NCI-H2029 (cell line): ENCODE measurements around the gene VTCN1.
"Not testable (repeated sequence)": the region's sequence is repeated elsewhere in the genome, so short reads cannot be mapped to it uniquely, and the experiment has no call there.

Source experiments
- DNase-seq: peaks from one replicate; lab custom pipeline; 2025; lab: John Stamatoyannopoulos, UW

Gene VTCN1

DNA sequence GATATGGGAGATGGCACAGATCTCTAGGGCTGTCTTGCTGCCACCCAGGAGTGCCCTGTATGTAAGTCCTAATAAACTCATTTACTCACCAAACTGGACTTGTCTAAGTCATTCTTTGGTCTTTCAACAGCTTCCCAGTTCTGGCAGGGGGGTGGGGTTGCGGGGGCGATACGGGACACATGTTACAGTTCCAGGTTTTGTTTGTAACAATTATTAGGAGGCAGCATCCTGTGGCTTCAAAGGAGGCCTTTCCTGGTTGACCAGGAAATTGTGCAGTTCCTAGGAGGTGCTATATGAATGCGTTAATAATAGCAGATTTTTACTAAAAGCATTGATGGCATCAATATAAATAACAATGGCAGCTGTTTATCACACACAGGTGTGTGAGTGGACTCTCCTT, 46.5 kb downstream of the VTCN1 start:
- no peak for DNase-seq

DNA sequence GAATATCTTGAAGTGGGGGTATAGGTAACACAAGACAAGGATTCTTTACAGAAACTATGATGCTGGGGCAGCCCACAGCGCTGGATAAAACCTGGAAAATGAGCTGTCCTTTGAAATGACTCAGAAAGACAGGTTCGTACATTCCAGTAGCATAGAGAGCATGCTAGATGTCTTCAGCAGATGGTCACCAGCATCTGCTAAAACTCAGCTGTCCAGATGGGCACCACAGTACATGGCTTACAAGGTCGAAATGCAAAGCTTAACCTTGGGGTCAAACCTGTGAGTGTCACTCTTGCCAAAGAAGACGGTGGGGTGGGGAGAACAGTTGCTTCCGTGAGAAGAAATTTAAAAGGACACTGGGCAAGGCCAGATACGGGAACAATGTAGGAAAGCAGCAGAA, 47.9 kb downstream of the VTCN1 start:
- DNase-seq = no peak

DNA sequence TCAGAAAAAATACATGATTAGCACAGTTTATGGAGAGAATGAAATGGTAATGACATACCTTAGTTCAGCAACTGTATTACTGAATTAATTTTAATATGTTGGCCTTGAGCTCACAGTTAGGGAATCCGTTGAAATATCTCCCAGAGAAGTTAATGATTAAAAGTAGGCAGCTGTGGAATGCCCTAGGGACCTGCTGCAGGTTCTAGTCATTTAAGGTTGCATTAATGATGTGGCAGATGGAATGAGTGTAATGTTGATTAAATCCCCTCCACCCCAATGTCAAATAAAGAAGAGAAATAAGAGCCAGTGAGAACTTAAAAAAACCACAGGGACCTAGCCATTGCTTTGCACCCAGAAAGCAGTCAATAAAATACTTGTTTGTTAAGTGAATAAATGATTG, 48.8 kb downstream of the VTCN1 start:
- no peak for DNase-seq

DNA sequence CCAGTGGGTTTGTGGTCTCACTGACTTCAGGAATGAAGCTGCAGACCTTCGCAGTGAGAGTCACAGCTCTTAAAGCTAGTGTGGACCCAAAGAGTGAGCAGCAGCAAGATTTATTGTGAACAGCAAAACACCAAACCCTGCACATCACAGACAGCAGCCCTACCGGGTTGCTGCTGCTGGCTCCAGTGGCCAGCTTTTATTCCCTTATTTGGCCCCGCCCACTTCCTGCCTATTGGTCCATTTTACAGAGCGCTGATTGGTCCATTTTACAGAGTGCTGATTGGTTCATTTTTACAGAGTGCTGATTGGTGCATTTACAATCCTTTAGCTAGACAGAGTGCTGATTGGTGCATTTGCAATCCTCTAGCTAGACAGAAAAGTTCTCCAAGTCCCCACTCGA, 59.4 kb downstream of the VTCN1 start:
- DNase-seq = not testable (repeated sequence)

DNA sequence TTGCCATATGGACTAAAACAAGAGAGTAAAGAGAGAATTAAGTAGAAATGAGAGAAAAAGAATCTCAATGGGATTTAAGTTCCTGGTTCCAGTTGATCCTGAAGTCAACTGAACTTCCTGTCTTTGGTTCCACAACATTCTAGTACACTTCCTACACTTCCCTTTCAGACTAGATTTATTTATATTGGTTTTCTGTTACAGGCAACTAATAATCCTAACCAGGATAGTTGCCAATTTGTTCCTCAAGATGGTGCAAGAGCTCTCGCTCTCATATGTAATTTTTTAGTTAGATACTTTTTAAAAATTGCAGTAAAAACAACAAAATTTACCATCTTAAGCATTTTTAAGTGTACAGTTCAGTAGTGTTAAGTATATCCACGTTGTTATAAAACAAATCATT, 60.4 kb downstream of the VTCN1 start:
- DNase-seq = no peak

DNA sequence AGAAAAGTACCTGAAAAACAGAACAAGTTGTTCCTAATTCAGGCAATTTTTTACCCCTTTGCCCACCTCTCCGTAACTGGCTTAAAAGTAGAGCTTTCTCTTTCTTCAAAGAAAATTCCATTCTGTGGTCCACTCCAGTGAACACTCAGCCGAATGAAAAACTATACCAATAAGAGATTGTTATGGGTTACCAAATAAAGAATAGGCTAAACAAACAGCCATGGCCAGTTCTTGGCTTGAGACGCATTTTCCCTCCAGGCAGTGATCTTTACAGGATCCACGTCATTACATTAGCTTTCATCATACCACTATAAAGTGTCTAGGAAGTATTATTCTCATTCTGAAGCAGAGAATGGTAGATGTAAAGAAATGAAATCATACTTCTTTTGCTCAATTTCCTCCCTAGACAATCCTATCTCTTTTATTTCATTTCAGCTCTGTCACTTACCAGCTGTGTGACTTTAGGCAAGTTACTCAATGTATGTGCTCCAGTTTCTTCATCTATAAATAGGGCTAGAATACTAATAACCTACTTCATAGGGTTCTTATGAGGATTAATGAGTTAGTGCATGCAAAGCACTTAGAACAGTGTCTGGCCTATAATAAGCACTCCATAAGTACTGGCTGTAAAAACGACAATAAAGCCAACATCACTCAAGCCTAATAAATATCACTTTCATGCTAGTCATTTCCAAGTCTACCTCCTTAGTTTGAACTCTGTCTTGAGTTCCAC, 62.7 kb downstream of the VTCN1 start:
- DNase-seq = no peak

DNA sequence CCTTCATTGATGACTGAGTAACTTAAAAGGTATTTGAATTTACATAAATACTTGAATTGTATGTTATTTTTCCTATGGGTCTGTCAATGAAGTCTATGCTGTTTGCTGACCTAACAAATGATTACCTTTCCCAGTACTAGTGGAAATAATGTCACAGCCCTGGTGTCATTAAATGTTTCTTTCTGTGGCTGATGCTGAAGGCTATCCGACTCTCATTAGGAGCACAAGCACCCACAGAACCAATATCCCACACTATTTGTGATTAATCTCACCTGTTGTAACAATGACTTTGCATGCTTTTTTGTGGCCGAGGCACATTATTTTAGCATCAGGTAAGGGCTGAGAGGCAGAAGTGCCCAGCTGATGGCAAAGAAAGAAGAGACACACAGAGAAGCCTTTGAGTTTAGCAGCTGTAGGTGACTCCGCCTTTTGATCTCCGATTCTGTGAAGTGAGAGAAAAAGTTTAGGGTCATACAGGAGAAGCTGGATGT, 63.3 kb downstream of the VTCN1 start:
- no peak for DNase-seq

DNA sequence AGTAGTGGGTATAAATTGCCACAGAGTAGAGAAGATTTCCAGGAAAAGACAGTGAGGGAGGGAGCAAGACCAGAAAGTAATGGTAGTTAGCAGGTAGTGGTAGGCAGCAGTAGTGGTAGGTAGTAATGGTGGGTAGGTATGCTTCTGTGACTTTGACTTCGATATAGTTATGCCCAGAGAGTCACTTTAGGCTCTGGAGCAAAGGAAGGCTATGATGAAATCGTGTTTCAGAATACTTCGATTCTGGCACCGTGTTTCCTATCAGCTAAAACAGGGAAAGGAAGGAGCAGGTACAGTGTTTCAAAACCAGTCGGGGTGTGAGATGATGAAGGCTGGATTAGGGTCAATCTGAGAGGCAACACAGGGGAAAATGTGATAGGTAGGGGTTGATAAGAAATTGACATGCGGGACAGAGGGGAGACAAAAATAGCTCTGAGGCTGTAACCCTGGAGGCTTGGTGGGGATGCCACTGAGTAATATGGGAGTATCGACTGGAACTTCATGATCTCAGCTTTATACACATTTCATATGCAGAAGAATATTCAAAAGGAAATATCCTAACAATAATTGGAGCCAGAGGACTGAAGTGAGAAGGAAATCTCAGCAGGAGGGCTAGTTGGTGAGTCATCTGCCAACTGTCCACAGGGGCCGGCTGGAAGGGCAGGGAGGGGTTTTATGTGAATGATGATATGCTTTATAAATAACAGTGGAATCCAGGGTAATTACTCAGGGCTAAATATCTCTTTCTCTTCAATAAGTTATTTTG, 64.0 kb downstream of the VTCN1 start:
- DNase-seq = no peak

DNA sequence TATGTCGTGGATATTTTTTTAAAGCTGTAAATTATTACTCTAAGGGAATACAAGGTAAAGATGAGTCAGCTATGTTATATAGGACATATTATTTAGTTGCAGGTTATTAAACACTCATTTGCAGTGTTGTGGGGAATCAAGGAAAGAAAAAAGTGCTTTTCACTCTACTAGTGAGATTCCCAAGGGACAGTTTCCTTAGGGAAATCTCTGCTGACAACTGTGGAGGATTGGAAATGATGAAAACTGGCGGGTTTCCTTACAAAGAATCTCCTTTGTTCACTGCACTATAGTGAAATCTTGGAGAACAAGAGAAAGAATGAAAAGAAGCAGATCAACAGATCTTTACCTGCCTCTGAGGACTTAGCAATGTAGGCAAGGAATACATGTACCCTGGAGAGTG, 64.7 kb downstream of the VTCN1 start:
- no peak for DNase-seq

DNA sequence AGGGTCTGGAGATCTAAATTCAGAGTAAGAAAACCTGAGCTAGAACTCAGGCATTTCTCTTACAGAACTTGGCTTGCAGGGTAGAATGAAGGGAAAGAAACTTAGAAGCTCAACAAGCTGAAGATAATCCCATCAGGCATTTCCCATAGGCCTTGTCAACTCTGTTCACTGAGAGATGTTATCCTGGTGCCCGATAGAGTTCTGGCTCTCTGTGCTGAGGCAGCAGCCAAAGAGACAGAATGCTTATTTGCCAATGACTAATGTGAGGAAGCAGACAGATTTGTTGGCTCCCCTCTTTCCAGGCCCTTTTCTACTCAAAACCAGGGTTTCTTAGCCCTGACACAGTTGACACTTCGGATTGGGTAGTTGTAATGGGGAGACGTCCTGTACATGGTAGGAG, 66.9 kb downstream of the VTCN1 start:
- DNase-seq = no peak

DNA sequence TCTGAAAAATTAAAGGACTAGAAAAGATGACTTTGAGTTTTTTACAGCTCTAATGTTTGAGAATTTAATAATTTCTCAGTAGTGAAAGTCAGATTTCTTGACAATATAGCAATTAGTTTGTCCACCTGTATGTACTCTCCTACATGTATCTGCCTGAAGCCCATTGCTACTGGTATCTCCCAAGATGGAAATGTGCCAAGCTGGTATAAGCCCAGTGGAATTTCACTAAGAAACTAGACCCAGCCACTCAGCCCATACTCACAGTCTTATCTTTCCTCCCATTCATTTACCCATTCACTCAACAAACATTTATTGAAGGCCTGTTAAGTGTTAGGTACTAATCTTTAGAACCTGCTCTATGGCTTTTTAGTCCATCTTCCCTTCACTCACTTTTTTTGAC, 67.6 kb downstream of the VTCN1 start:
- no peak for DNase-seq

DNA sequence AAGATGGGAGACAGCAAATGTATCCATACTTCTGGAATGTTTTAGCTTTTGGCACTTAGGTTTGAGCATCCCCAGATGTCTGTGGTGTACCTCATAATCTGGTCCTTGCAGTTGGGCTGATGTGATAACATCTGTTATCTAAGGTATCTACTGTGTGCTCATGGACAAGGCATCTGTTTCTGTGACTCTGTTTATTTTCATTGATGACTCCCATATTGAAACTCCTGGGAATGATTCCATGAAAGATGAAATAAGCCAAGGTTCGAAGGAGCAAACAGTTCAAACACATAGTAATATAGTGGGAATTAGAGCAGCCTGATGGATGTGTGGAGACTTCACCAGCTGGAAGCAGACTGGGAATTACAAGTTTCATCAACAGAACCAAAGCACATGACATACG, 68.5 kb downstream of the VTCN1 start:
- no peak for DNase-seq

DNA sequence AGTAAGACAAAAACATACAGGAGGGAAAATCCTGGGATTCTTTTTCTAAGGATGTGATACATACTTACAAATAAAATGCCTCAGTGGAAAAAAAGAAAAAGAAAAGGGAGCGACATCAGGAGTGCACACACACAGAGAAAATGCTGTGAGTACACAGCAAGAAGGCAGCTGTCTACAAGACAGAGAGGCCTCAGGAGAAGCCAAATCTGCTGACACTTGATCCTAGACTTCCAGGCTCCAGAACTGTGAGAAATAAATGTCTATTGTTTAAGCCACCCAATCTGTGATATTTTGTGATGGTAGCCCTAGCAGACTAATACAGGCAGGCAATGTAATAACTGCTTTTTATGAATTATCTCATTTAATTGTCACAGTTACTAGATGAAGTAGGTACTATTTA, 72.2 kb downstream of the VTCN1 start:
- no peak for DNase-seq

DNA sequence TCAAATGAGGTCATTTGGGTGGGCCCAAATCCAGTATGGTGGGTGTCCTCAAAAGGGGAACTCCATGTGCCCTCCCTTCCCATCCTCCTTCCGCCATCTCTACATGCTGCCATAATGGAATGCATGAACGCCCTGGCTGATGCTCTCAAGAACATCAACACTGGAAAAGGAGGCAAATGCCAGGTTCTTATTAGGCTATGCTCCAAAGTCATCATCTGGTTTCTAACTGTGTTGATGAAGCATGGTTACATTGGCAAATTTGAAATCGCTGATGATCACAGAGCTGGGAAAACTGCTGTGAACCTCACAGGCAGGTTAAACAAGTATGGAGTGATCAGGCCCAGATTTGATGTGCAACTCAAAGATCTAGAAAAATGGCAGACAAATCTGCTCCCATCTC, 72.6 kb downstream of the VTCN1 start:
- no peak for DNase-seq

DNA sequence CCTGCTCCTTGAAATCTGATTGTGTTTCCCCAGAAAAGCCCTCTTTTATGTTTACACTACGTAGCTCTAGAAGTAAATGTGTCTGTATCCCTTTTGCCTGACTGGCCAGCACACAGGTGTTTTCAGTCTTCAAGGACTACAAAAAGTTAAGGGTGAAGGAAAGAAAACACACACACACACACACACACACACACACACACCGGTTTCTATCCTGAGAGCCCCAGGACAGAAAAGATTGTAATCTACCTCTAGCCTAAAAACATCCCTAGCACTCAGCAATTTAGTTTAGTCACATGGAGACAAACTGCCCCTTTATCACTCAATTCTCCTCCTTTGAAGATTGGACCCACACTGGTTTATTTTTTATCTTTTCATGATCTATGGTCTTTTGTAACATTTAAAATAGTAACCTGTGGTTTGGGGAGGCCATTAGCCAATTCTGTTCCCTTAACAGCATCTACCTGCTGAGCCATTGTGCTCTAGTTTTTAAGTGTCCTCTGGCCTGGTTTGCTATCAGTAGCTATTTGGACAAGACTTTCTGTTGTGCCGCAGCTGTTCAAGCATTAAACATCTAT, 73.4 kb downstream of the VTCN1 start:
- no peak for DNase-seq

DNA sequence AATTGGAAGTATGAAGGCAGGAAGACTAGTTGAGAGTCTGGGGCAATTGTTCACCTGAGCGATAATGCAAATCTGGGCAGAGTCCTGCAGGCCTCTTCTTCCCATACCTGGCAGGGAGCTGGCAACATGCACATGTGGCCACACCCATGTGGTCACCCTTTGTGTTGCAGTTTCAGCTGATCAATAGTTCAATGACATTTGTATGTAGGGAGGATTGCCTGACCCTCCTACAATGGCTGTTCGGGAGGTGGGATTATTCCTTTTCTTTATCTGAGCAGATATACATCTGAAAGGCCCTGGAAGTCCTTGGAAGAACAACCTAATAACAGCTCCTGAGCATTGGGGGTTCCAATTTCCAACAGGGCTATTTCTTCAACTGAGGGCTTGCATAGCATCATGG, 74.0 kb downstream of the VTCN1 start:
- DNase-seq = no peak

DNA sequence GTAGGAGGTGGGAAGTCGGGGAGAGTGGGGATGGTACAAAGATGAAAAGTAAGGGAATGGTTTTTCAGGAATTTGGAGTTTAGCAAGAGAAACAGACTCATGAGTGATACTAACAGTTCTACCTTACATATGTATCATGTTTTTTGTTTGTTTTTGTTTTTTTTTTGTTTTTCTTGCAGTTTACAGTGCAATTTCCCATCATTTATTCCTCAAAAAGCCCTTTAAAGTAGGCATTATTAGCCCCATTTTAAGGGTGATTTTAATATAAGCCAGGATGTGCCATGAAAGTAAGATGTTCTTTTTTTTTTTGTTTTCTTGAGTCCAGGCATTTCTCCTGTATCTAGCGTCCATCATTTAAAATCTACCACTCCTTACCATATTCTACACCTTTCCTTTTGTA, 75.4 kb downstream of the VTCN1 start:
- DNase-seq = no peak

DNA sequence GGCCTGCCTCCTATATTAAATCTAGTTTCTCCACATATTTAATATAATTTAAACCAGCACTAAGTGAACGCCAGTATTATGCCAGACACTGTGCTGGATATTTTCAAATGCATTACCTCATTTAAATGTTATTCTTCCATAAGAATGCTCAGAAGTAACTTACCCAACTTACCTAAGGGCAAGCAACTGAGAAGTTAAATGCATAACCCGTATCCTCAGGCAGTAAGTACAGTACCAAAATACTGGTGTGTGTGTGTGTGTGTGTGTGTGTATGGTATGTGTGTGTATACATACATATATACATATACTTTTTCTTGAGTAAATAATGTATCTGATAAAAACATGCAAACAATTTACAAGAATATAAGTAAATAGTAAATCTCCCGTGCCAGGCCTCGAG, 80.2 kb downstream of the VTCN1 start:
- DNase-seq = no peak

DNA sequence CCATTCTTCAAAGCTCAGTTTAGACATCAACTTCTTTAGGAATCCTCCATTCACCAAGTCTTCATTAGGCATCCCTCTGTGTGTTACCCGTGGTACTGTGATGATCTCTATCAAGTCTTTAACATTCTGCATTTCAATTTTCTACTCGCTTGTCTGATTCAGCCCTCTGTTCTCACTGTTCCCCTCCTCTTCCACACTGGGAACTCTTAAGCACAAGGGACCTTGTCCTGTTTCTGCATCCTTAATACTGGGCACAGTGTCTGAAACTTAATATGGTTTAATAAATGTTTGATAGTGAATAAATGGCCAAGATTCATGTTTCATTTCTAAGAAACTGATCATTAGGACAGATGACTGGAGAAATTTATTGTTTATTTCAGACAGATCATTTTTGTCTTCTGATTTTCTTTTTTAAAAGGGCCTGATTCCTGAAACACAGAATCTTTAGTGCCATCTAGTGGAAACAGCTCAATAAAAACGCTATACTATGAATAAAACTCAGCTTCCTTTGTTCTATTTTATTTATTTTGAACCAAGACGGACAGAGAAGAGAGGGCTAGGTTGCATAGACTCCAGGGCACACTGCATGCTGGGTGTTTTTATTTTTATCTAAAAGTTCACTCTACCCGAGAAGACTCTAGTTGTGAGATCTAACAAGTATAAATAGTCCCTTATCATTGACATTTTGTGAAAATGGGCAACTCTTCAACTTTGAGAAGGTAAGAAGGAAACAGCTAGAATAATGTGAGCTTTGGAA, 82.2 kb downstream of the VTCN1 start:
- peak; percentile 15 for DNase-seq

DNA sequence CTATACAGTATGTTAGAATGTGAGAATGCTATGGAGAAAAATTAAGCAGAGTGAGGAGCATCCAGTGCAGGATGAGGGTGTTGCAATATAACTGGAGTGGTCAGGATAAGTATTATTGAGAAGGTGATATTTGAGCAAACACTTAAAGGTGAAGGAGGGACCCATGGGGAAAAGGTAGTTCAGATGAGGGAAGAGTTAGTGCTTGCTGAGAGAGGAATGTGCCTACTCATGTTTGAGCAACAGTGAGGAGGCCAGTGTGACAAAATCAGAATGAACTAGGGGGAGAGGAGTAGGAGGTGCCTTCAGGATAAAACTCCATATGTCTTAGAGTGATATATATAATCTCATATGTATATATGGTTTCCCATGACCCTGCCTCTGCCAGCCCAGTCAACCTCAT, 82.9 kb downstream of the VTCN1 start:
- no peak for DNase-seq

DNA sequence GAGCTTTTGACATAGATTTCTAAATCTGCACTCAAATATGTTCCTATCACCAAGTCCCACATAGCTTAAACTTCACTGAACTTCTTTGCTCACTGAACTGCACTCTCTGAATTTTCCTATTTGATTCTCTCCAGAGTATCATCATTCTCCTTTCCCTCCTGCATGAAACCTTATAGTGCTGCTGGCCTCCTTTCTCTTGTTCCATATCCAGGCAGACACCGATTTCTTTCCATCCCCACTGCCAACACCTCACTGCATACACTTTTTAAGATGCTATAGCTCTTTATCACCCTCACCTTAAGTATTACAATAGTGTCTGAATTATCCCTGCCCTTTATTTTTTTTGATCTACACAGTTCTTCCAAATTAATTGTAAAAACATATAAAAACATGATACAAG, 86.1 kb downstream of the VTCN1 start:
- no peak for DNase-seq

DNA sequence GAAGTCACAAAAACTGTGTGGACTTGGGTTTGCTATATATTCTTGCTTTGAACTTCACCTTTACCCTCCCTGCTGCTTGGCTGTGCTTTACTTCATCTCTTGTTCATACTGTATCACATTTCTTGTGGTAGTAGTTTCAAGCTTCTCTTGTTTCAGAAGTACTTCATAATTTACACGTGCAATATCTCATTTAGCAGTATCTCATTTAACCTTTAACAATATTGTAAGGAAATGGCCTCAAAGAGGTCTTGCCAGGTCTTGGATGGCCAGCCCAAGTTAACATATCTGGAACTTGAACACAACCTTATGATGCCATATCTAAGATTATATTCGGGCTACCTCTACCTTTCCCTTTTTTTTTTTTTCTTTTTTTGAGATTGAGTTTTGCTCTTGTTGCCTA, 87.5 kb downstream of the VTCN1 start:
- DNase-seq = no peak
